ENCODE measurements around the gene THOC6. TPM values are rescaled to one million over a fixed set of nuclear protein-coding genes. Genes with fewer than 3 reads are reported as not detected.

Gene THOC6
- total RNA-seq, 6 experiments from 2014 or later: 7.7 to 15.7 (median 9.7) TPM

DNA sequence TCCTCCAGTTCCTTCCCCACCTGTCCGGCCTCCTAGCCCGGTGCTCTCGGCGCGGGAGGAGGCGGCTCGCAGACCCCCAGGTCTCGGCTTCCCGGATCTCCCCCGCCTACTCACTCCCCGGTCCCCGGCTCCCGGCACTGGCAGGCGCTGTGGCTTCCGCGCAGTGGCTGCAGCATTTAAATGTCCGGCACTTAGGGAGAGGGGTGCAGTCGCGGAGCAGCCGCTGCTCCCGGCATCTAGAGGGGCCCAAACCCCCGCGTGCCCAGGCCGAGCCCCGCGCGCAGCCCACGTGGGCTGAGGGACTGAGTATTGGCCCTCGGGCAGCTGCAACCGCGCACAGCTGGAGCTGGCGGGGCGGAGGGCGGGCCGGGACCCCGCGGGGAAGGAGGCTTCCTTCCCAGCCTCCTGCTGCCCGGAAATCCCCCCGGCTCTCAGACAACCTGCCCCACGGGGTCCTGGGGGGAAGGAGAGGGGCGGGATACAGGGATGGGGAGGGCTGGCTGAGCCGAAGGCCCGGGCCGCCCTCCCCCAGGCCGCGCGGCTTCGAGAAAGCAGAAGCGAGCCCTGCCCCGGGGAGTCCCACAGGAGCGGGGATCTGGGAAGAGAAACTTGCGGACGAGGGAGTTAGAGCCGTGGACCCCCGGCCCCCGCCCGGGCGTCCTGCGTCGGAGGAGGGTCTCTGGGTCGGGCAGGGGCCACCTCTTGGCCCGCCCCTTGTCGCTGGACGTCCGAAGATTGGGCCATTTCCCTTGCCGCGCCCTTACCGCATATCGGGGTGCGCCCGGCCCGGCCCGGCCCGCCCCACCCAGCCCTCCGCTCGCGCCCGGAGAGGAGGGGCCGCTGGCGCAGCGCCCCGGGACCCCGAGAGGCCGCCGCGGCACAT is 22.2 kb downstream of the THOC6 start, which contains the start of gene MMP25:
MMP25 (plus strand) TSS at position 804 of the 883 bp plus-strand sequence. CDS start 357 bp downstream, outside the sequence.
- H3K27ac ChIP-seq: no peak within 1 kb of the TSS
- no peak for DNase-seq

DNA sequence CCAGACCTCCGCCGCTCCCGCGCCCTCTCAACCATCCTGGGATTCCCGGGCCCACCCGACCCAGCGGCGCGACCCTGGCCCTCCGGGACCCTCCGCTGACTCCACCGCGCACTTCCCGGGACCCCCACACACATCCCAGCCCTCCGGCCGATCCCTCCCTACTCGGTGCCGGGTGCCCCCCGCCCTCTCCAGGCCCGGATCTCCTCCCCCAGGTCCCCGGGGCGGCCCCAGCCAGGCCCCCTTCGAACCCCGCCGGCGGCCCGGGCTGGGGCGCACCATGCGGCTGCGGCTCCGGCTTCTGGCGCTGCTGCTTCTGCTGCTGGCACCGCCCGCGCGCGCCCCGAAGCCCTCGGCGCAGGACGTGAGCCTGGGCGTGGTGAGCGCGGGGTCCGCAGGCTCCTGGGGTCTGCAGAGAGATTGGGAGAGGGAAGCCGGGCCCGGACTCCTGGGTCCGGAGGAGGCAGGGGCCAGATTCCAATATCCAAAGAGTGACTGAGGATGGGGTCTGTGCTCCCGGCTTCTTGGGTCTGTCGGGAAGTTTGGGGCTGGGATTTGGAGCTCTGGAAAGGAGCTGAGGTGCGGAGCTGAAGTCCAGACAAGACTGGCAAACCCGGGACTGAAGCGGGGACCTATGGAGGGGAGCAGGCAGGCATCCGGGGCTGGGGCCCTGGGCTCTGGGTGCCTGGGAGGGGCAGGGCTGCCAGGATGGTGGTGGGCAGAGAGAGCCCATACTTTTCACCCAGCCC is 23.0 kb downstream of the THOC6 start:
- peak in 1 of 3 donors; percentile 55 for DNase-seq
- no peaks in the 10 kb centered on the region for H3K36me3 ChIP-seq
- peaks cover 0 to 25% of the 10 kb centered on the region in 2 donors for H3K27me3 ChIP-seq
- no peak for TF ChIP-seq POLR2A (IDR thresholded peaks at IDR 0.05)
- TF ChIP-seq, protein P1, sequence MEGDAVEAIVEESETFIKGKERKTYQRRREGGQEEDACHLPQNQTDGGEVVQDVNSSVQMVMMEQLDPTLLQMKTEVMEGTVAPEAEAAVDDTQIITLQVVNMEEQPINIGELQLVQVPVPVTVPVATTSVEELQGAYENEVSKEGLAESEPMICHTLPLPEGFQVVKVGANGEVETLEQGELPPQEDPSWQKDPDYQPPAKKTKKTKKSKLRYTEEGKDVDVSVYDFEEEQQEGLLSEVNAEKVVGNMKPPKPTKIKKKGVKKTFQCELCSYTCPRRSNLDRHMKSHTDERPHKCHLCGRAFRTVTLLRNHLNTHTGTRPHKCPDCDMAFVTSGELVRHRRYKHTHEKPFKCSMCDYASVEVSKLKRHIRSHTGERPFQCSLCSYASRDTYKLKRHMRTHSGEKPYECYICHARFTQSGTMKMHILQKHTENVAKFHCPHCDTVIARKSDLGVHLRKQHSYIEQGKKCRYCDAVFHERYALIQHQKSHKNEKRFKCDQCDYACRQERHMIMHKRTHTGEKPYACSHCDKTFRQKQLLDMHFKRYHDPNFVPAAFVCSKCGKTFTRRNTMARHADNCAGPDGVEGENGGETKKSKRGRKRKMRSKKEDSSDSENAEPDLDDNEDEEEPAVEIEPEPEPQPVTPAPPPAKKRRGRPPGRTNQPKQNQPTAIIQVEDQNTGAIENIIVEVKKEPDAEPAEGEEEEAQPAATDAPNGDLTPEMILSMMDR (IDR thresholded peaks at IDR 0.05): no peak
- H3K9me3 ChIP-seq: no peaks in the 10 kb centered on the region
- peaks cover 0 to 16% (median 0%) of the 10 kb centered on the region in 4 donors for H3K4me1 ChIP-seq
- no peak for ATAC-seq
- H3K4me3 ChIP-seq: peak overlapping the region in 2 of 3 donors; percentile 26 to 40
- no peak overlapping the region for H3K27ac ChIP-seq
- intact Hi-C loops (cut with DNase I): no loop called here
- 4% methylated on average over 19 of the region's 54 CpGs for WGBS (ENCODE audit: insufficient coverage, low coverage, low lambda C conversion rate, missing lambda C conversion rate)

More for the DNA sequence above, 22.2 kb downstream of the THOC6 start, which contains the start of gene MMP25:
- ATAC-seq: peak; percentile 36 to 68 (median 43)
- peak within 1 kb of the TSS; percentile 21 to 40 (median 26) for H3K4me3 ChIP-seq
- H3K9me3 ChIP-seq: no peaks in the 10 kb centered on the region
- TF ChIP-seq, protein P1 (IDR thresholded peaks at IDR 0.05): no peak
- TF ChIP-seq POLR2A (IDR thresholded peaks at IDR 0.05): no peak
- H3K36me3 ChIP-seq: no peaks in the 10 kb centered on the region
- intact Hi-C loops (cut with DNase I): no loop called here
- peaks cover 0 to 25% of the 10 kb centered on the region in 2 donors for H3K27me3 ChIP-seq
- WGBS (ENCODE audit: insufficient coverage, low coverage, low lambda C conversion rate, missing lambda C conversion rate): under 1% methylated on average over 28 of the region's 86 CpGs
- peaks cover 0 to 16% (median 0%) of the 10 kb centered on the region in 4 donors for H3K4me1 ChIP-seq

DNA sequence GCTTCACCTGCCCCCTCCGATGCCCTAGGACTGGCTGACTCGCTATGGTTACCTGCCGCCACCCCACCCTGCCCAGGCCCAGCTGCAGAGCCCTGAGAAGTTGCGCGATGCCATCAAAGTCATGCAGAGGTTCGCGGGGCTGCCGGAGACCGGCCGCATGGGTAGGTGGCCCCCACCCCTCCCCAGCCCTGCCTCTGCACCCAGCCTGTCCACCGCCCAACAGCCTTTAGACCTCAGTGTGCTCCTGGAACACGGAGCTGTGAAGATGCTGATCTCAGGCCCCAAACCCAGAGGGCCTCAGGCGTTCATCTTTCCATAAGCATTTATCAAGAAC is 23.5 kb downstream of the THOC6 start:
- intact Hi-C loops (cut with DNase I): no loop called here
- no peak overlapping the region for H3K27ac ChIP-seq
- ATAC-seq: peak in 1 of 4 donors; percentile 3
- H3K4me1 ChIP-seq: peaks cover 0 to 16% (median 0%) of the 10 kb centered on the region in 4 donors
- TF ChIP-seq, protein P1 (IDR thresholded peaks at IDR 0.05): no peak
- no peak for TF ChIP-seq POLR2A (IDR thresholded peaks at IDR 0.05)
- no peaks in the 10 kb centered on the region for H3K9me3 ChIP-seq
- H3K27me3 ChIP-seq: peaks cover 0 to 25% of the 10 kb centered on the region in 2 donors
- no peak for DNase-seq
- no peak overlapping the region for H3K4me3 ChIP-seq
- WGBS (ENCODE audit: insufficient coverage, low coverage, low lambda C conversion rate, missing lambda C conversion rate): no CpG with 5 or more reads among the region's 13 CpGs
- no peaks in the 10 kb centered on the region for H3K36me3 ChIP-seq

DNA sequence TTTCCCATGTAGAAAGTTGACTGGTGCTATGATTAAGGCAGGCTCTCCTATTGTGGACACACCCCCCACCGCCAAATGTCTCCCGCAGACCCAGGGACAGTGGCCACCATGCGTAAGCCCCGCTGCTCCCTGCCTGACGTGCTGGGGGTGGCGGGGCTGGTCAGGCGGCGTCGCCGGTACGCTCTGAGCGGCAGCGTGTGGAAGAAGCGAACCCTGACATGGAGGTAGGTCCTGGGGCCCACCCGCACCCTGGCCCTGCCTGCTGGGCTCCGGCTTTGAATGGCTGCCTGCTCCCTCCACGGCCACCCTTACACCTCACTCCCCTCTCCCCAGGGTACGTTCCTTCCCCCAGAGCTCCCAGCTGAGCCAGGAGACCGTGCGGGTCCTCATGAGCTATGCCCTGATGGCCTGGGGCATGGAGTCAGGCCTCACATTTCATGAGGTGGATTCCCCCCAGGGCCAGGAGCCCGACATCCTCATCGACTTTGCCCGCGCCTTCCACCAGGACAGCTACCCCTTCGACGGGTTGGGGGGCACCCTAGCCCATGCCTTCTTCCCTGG is 26.2 kb downstream of the THOC6 start:
- DNase-seq (no peak), ATAC-seq (no peak)
- no peaks in the 10 kb centered on the region for H3K9me3 ChIP-seq
- intact Hi-C loops (cut with DNase I): no loop called here
- H3K27me3 ChIP-seq: peaks cover 0 to 20% of the 10 kb centered on the region in 2 donors
- H3K27ac ChIP-seq: no peak overlapping the region
- WGBS (ENCODE audit: insufficient coverage, low coverage, low lambda C conversion rate, missing lambda C conversion rate): 76% methylated on average over 8 of the region's 26 CpGs
- no peaks in the 10 kb centered on the region for H3K36me3 ChIP-seq
- no peak overlapping the region for H3K4me3 ChIP-seq
- H3K4me1 ChIP-seq: peaks cover 0 to 16% (median 0%) of the 10 kb centered on the region in 4 donors
- TF ChIP-seq, protein P1 (IDR thresholded peaks at IDR 0.05): no peak
- no peak for TF ChIP-seq POLR2A (IDR thresholded peaks at IDR 0.05)
